ENCODE measurements around the gene R3HDM4. TPM values are rescaled to one million over a fixed set of nuclear protein-coding genes. Genes with fewer than 3 reads are reported as not detected.
"Not testable (repeated sequence)": the region's sequence is repeated elsewhere in the genome, so short reads cannot be mapped to it uniquely, and the experiment has no call there.

The R3HDM4 gene
- total RNA-seq, 4 donors from 2014 or later: 29.2 to 45.8 (median 34.9) TPM

DNA sequence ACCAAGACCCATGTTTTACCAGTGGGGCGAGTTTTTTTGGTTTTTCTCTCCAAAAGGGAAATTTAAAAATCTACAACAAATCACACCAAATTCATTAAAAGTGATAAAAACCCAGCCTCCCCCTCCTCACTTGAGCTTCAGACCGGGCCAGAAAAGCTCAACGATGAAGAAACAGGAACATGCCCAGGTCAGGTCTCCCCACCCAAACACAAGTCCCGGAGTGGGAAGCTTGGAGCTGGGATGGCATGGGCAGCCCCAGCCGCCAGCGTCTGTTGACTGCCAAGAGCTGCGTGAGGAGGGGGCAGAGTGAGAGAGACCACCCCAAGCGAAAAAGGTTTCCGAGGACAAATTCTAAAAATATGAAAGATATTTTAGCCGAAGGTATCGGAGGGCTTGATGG, 16.0 kb downstream of the R3HDM4 start:
- Histone ChIP-seq H3K36me3 (peaks cover 0 to 3% of the 10 kb centered on the region in 2 donors), H3K4me1 (peaks cover 3 to 4% of the 10 kb centered on the region in 2 donors), H3K27me3 (no peaks in the 10 kb centered on the region), H3K27ac (no peak overlapping the region), H3K4me3 (replicated peaks in 1 of 3) (no peak overlapping the region), H3K9me3 (no peaks in the 10 kb centered on the region)
- TF ChIP-seq POLR2A (IDR thresholded peaks at IDR 0.05): no peak
- TF ChIP-seq, protein P1, sequence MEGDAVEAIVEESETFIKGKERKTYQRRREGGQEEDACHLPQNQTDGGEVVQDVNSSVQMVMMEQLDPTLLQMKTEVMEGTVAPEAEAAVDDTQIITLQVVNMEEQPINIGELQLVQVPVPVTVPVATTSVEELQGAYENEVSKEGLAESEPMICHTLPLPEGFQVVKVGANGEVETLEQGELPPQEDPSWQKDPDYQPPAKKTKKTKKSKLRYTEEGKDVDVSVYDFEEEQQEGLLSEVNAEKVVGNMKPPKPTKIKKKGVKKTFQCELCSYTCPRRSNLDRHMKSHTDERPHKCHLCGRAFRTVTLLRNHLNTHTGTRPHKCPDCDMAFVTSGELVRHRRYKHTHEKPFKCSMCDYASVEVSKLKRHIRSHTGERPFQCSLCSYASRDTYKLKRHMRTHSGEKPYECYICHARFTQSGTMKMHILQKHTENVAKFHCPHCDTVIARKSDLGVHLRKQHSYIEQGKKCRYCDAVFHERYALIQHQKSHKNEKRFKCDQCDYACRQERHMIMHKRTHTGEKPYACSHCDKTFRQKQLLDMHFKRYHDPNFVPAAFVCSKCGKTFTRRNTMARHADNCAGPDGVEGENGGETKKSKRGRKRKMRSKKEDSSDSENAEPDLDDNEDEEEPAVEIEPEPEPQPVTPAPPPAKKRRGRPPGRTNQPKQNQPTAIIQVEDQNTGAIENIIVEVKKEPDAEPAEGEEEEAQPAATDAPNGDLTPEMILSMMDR (IDR thresholded peaks at IDR 0.05): no peak
- 87 to 97% methylated on average over 11 of the region's 11 CpGs for WGBS, 2 donors
- DNase-seq: no peak
- intact Hi-C loops (cut with DNase I): no loop called here

DNA sequence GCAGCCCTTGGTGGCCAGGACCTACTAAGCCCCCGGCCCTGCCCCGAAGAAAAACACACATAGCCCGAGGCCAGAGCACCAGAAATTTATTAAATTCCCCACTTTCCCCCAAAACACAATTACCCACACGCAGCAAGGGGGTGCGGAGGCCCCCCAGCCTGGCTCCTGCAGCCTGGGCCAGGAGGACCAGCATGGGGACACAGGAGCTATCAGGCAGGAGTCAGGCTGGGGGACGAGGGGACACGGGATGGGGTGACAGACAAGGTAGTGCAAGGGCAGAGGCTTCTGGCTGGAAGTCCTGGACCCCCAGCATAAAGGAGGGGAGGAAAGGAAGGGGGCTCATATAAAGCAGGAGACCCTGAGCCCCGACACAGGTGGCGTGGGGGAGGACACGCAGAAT, 16.6 kb downstream of the R3HDM4 start:
- Histone ChIP-seq H3K4me1 (peaks cover 6% of the 10 kb centered on the region in 2 donors), H3K27me3 (no peaks in the 10 kb centered on the region), H3K9me3 (no peaks in the 10 kb centered on the region), H3K36me3 (peaks cover 0 to 3% of the 10 kb centered on the region in 2 donors), H3K4me3 (replicated peaks in 1 of 3) (no peak overlapping the region), H3K27ac (no peak overlapping the region)
- 97% methylated on average over 8 to 10 of the region's 10 CpGs for WGBS, 2 donors
- intact Hi-C loops (cut with DNase I): no loop called here
- no peak for TF ChIP-seq POLR2A (IDR thresholded peaks at IDR 0.05)
- TF ChIP-seq, protein P1 (IDR thresholded peaks at IDR 0.05): no peak
- DNase-seq: no peak

DNA sequence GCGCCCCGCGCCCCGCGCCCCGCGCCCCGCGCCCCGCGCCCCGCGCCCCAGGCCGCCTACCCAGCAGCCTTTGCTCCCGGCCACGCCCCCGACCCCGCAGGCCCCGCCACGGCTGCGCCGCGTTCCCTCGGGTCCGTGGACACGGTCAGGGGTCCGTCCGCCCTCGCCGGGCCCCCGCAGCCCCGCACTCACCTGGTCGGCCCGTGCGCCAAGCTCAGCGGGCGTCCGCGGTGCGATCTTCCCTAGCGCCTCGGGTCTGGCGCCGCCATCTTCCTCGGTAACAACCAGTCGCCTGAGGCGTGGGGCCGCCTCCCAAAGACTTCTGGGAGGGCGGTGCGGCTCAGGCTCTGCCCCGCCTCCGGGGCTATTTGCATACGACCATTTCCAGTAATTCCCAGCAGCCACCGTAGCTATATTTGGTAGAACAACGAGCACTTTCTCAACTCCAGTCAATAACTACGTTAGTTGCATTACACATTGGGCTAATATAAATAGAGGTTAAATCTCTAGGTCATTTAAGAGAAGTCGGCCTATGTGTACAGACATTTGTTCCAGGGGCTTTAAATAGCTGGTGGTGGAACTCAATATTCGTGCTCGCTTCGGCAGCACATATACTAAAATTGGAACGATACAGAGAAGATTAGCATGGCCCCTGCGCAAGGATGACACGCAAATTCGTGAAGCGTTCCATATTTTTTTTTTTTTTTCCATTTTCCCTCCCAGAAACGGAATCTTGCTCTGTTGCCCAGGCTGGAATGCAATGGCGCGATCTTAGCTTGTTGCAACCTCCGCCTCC, 19.9 kb downstream of the R3HDM4 start, which contains the start of the genes MED16 and RNU6-9:
Gene MED16 (minus strand): TSS at position 294 of the 796 bp plus-strand sequence. CDS start 2,056 bp downstream, outside the sequence.
Gene RNU6-9 (plus strand): TSS at position 591 of the 796 bp plus-strand sequence.
- peak in 1 of 2 donors; percentile 71 for TF ChIP-seq POLR2A (IDR thresholded peaks at IDR 0.05)
- TF ChIP-seq, protein P1 (IDR thresholded peaks at IDR 0.05): no peak
- Histone ChIP-seq H3K36me3 (peaks cover 5 to 6% of the 10 kb centered on the region in 2 donors), H3K4me1 (peaks cover 6% of the 10 kb centered on the region in 2 donors), H3K4me3 (replicated peaks in 1 of 3) (peak within 1 kb of the TSS; percentile 36 to 83 (median 78)), H3K27me3 (no peaks in the 10 kb centered on the region), H3K27ac (peak within 1 kb of the TSS; percentile 71 to 94 (median 90)), H3K9me3 (no peaks in the 10 kb centered on the region)
- WGBS, 2 donors: 1 to 2% methylated on average over 24 to 25 of the region's 69 CpGs
- peak; percentile 93 for DNase-seq
- intact Hi-C loops (cut with DNase I): no loop called here

DNA sequence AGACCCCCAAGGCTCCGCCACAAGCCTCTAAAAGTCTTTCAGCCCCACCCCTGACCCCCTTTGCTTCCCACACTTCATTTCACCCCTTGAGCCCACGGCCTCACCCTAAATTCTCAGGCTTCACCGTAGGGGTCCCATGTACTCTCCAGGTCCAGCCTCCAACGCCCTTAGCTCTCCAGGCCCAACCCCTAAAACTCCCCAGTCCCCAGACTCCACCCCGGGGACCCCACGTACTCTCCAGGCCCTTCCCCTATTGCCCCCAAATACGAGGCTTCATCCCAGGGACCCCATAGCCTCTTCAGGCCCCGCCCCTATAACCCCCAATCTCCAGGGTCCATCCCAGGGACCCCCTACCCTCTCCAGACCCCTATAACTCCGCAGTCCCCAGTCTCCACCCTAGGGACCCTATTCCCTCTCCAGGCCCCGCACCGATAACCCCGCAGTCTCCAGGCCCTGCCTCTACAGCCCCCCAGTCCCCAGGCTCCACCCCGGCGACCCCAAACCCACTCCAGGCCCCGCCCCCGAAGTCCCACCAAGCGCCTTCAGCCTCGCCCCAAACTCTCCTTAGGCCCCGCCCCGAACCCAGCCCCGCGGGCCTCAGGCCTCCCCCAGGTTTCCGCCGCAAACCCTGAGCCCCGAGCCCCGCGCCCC, 20.7 kb downstream of the R3HDM4 start:
- peak overlapping the region; percentile 36 to 83 (median 78) for H3K4me3 ChIP-seq (replicated peaks in 1 of 3)
- 6 to 7% methylated on average over 15 to 20 of the region's 27 CpGs for WGBS, 2 donors
- H3K27me3 ChIP-seq: no peaks in the 10 kb centered on the region
- peaks cover 6% of the 10 kb centered on the region in 2 donors for H3K4me1 ChIP-seq
- H3K27ac ChIP-seq: peak overlapping the region; percentile 71 to 94 (median 90)
- peaks cover 6 to 8% of the 10 kb centered on the region in 2 donors for H3K36me3 ChIP-seq
- H3K9me3 ChIP-seq: no peaks in the 10 kb centered on the region
- intact Hi-C loops (cut with DNase I): no loop called here
- DNase-seq: no peak
- TF ChIP-seq POLR2A (IDR thresholded peaks at IDR 0.05): no peak
- TF ChIP-seq, protein P1 (IDR thresholded peaks at IDR 0.05): no peak

DNA sequence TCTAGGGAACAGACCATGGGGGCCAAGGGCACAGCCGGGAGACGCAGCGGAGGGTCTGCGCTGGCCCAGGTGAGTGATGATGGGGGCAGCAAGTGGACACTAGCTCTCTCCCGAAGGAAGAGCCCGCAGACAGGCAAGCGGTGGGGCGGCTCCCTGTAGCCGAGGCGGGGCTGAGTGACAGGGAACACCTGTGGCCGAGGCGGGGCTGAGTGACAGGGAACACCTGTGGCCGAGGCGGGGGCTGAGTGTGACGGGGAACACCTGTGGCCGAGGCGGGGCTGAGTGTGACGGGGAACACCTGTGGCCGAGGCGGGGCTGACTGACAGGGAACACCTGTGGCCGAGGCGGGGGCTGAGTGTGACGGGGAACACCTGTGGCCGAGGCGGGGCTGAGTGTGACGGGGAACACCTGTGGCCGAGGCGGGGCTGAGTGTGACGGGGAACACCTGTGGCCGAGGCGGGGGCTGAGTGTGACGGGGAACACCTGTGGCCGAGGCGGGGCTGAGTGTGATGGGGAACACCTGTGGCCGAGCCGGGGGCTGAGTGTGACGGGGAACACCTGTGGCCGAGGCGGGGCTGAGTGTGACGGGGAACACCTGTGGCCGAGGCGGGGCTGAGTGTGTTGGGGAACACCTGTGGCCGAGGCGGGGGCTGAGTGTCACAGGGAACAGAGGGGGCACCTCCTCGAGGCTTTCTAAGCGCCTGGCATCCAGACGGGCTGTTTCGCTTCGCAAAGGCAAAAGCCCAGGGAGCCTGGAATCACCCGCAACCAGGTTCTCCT, 21.4 kb downstream of the R3HDM4 start:
- intact Hi-C loops (cut with DNase I); DNase-seq; H3K4me1 ChIP-seq; H3K9me3 ChIP-seq; H3K27ac ChIP-seq; H3K27me3 ChIP-seq: not testable (repeated sequence)
- Histone ChIP-seq H3K4me3 (replicated peaks in 1 of 3) (peak overlapping the region in 1 of 3 donors; percentile 78), H3K36me3 (peaks cover 6 to 13% of the 10 kb centered on the region in 2 donors)
- 84 to 87% methylated on average over 21 to 25 of the region's 50 CpGs for WGBS, 2 donors
